GM18507 (cell line): ENCODE results near the gene DLEC1.

Experiments used
- DNase-seq: peaks from one replicate; pipeline ENCODE4 v3.0.0; 2011; ENCODE audit warnings: low read depth; ENCODE audit not compliant: insufficient read length; ENCODE audit errors: extremely low spot score
- FAIRE-seq: peaks from 2 replicates; lab custom pipeline; 2011; peaks lifted over from hg19 to GRCh38; lab: Jason Lieb, UNC

DLEC1 gene

GRCh38 chr3:38000242-38000916, 38.6 kb upstream of the DLEC1 start:
- DNase-seq (no peak), FAIRE-seq (no peak)

DNA sequence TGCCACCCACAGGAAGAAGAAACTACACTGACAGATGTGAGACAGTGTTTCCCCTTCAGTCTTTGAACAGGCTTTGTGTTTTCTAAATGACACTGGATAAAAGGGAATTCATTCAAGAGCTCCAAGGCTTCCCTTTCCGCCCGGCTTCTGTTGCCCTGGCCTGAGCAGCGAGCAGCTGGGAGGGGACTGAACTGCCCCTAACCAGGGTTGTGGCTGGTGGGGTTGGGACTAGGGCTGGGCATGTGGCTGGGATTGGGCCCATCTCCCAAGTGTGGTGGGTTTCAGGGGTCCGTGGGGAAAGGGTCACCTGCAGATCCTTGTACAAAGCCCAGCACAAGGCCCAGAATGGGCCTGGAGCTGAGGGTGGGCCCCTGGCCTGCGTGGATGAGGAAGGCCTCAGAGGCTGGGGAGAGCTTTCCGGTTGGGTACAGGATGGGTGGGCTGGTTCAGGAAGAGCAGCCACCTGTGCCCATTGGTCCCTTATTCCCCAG, 38.0 kb upstream of the DLEC1 start:
- DNase-seq = no peak
- FAIRE-seq = no peak

DNA sequence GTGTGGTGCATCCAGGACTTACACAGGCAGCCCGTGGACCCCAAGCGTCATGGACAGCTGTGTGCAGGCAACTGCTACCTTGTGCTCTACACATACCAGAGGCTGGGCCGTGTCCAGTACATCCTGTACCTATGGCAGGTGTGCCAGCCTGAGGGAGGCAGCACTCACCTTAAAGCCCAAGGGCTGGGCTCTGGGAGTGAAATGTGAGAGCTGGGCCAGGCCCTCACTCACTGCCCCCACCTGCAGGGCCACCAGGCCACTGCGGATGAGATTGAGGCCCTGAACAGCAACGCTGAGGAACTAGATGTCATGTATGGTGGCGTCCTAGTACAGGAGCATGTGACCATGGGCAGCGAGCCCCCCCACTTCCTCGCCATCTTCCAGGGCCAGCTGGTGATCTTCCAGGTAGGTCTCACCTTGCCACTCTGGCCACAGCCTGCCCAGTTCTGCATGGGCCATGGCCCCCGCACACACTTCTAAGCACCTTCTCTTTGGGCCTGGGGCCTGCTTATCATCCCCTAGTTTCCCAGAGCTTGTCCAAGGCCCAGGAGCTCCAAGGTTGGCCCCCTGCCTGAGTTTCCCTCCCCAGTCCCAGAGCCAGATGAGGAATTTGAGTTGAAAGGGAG, 37.4 kb upstream of the DLEC1 start:
- FAIRE-seq (no peak), DNase-seq (no peak)

DNA sequence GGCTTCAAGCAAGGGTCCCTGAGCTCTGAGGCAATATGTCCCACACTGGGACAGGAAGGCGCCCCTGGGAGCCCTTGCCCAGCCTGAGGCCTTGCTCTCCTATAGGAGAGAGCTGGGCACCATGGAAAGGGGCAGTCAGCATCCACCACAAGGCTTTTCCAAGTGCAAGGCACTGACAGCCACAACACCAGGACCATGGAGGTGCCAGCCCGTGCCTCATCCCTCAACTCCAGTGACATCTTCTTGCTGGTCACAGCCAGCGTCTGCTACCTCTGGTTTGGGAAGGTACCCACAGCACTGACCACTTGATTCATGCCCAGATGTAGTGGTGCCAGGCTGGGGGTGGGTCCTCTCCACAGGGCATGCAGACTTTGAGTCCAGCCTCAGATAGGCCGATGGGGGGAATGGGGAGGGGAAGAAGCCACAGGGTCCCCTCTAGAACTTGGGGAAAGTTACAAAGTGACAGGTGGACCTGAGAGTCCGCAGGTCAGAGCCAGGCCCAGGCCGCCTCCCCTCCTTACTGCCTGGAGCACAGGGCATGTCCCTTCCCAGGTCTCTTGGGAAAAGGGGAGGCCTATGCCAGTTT, 36.6 kb upstream of the DLEC1 start:
- DNase-seq (no peak), FAIRE-seq (no peak)

DNA sequence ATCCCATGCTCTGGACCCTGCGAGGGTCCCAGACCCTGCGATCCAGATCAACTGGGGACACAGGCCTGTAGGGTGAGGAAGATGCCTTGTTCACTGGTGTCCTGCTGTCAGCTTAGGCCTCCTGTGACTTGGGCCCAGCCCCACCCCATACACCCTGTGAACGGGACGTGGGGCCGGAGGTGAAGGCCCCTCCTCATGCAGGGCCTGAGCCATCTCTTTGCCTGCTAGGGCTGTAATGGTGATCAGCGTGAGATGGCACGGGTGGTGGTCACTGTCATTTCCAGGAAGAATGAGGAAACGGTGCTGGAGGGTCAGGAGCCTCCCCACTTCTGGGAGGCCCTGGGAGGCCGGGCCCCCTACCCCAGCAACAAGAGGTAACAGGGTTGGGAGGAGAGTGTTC, 36.1 kb upstream of the DLEC1 start:
- FAIRE-seq (no peak), DNase-seq (no peak)

DNA sequence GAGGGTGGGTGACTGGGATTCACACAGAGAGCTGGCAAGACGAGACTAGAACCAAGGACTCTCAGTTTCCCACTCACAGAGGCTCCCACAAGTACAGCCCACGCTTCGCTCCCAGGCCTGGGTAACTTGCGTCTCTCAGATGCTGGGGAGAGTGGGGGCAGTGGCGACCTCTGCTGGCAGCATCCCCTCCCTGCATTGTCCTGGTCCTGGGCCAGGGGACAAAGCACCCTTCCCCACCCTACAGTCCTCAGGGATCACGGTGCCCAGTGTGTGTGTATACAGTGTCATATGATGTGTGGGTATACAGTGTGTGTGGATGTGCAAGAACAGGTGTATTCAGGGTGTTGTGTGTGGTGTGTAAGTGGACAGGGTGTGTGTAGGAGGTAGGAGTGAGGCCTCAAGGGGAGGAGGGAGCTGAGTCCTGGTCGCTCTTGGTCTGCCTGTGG, 35.6 kb upstream of the DLEC1 start:
- DNase-seq = no peak
- FAIRE-seq = no peak

DNA sequence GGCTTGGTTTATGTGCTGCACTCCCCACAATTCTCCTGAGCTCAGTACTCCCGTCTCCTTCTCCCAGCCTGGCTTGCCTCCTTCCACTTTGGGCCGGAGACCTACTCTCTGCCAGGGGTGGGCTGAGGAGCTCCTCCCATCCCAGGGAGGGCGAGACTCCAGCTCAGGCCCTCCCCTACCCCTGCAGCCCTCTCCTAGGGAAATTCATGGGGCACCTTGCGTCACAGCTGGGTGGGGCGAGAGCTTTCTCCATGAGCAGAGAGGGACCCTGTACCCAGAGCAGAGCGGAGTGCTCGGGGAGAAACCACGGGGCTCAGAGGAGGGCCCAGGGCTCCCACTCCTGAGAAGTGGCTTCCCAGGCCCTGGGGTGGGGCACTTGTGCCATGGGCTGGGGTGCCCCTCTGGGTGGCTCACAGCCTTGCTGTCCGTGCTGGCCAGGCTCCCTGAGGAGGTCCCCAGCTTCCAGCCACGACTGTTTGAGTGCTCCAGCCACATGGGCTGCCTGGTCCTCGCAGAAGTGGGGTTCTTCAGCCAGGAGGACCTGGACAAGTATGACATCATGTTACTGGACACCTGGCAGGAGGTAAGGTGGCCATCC, 35.1 kb upstream of the DLEC1 start:
- no peak for DNase-seq
- no peak for FAIRE-seq

GRCh38 chr3:38004415-38005075, 34.5 kb upstream of the DLEC1 start:
- no peak for DNase-seq
- peak; percentile 67 for FAIRE-seq

GRCh38 chr3:38005076-38006020, 33.7 kb upstream of the DLEC1 start:
- DNase-seq (no peak), FAIRE-seq (no peak)

DNA sequence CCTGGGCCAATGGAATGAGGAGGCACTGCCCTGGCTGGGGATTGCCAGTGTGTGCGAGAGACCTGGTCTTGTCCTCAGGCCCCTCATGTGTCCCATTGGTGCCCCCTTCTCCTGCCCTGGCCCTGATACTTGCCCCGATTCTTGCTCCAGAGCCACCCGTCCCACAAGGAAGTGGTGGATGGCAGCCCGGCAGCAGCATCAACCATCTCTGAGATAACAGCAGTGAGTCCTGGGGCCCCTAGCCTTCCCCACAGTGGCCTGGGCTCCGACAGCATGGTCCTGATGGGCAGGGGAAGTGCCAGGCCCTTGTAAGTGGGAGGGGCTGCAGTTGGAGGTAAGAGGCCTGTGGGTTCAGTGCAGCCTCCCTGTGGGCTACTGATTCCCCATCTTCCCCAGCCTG, 33.0 kb upstream of the DLEC1 start:
- no peak for FAIRE-seq
- DNase-seq = no peak

GRCh38 chr3:38006445-38006995, 32.5 kb upstream of the DLEC1 start:
- FAIRE-seq (no peak), DNase-seq (no peak)

DNA sequence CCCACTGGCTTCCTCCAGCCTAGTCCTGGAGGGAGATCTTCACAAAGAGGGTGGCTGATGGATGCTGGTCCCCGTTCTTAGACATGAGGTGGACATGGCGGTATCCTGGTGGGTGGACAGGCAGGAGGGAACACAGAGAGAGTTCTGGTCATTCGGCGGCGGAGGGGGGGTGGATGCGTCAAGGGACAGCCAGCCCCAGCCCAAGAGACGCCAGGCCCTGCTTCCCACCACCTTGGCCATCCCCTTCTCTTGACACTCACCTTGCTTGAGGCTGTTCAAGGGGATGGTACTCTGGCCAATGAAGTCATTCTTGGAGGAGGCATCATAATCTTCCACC, 31.3 kb upstream of the DLEC1 start:
- no peak for DNase-seq
- no peak for FAIRE-seq

DNA sequence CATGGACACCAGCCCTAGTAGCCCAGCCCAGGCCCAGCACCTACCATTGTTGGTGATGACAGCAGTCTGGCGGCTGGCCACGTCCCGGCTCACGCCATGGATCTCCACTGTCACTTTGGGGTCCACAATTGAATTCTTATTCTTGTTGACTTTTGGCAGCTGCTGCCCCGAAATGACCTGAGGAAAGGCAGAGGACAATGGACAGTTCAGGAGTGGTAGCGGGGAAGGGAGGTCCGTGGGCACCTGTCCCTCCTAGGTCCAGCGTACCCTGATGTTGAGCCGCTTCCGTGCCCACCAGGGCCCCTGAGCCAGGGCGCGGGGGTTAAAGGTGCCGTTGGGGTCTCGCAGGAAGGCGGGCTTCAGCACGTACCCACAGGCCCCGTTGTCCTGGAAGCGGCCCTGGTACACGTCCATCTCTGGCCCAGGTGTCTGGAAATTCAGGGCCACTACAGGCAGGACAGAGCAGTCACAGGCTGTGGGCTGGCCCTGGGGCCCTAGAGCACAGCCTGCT, 30.8 kb upstream of the DLEC1 start:
- FAIRE-seq (no peak), DNase-seq (no peak)

DNA sequence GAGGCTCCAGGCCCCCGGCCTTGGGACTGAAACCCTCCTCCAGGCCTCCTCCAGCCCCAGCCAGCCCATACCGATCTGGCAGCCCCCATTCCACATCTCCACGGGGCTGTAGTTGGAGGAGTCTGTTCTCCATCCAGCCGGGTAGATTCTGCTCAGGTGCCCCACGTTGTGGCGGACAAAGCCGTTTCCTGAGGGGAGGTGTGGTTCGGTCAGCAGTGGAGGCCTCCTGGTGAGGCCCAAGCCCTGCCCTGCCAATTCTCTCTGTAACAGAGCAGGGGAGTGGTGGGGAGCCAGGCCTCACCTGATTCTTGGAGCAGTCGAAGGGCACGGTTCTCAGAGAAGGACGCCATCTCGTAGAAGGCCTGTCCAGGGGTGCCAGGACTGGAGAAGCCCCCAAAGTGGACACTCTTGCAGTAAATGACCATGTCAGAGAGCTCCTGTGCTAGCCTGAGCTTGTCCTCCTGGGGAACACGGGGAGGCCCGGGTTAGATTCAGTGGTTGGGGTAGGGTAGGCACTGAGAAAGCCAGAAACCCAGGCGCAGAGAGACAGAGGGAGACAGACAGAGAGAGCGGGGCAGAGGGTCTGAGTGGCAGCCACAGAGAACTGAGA, 29.9 kb upstream of the DLEC1 start:
- FAIRE-seq (no peak), DNase-seq (no peak)

DNA sequence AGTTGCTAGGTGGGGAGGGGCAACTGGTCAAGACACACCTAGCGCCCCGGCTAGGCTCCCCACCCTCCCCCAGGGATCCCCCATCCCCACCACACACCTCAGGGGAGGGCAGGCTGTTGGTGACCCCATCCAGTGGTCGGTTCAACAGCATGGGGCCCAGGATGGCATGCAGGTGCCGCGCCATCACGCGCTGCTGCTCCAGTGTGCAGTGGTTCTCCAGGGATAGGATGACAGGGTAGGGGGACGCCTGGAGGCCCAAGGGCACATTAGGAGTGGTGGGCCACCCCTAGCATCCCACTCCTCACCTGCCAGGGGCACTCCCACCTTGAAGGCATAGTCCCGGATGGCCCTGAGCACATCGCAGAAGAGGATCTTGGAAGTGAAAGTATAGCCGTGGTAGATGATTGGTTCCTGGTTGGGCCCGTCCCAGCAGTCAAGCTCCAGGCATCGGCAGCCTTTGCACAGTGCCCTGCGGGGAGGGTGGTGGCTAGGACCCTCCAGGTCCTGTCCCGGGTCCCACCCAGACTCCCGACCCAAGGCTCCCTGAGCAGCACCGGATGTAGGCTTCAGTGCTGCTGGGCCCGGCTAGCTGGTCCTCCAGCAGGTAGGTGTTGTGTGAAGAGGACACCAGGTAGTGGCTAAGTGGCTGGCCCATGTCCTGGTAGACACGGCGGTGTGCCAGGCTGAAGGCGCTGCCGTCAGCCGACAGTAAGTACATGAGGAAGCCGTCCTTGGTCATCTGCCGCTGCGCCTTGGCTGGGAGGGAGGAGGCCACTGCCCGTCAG, 29.0 kb upstream of the DLEC1 start:
- FAIRE-seq = no peak

GRCh38 chr3:38011111-38011510, 27.9 kb upstream of the DLEC1 start:
- FAIRE-seq (no peak), DNase-seq (no peak)

More for the DNA sequence above, 29.0 kb upstream of the DLEC1 start:
- DNase-seq = no peak

DNA sequence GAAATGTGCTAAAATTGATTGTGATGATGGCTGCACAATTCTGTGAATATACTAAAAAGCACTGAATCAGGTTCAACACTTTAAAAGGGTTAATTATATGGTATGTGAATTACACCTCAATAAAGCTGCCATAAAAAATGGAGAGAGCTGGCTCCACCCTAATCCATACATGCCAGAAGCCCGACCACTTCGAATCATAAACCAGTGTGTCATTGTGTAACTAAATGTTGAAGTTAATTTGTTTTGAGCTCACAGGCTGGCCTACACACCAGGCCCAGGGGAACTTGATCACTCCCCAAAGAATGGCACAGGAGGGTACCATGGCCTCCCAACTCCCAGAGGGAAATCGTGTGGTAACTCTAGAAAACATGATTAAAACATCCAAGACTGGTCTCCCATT, 23.5 kb upstream of the DLEC1 start:
- DNase-seq (no peak), FAIRE-seq (no peak)

DNA sequence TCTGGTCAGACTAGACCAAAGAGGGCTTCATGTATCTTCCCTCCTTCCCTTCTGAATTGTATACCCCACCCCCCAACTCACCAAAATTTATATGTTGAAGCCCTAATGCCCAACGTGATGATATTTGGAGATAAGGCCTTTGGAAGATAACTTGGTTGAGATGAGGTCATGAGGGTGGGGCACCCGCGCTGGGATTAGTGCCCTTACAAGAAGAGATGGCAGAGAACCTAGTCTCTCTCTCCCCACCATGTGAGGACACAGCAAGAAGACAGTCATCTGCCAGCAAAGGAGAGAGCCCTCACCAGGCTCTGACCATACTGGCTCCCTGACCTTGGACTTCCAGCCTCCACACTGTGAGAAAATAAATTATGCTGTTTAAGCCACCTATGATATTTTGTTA, 23.0 kb upstream of the DLEC1 start:
- no peak for FAIRE-seq
- DNase-seq = no peak
